HepG2 (cell line): Measurements from ENCODE around the gene XPO5. TPM values are rescaled to one million over a fixed set of nuclear protein-coding genes. Genes with fewer than 3 reads are reported as not detected.
A peak's percentile ranks its signal among the peaks of the same experiment; 100 is the strongest.

Experiments
- CCAR2 ChIP-seq: fragments of 200-400 bp; formaldehyde crosslinking; optimal IDR thresholded peaks from 2 replicates; pipeline ENCODE3; 2018; ENCODE audit warnings: low read depth, mild to moderate bottlenecking, low read length, moderate library complexity
- GFI1 ChIP-seq: sonication (generic); formaldehyde crosslinking; IDR thresholded peaks from 2 replicates; pipeline ENCODE4 v1.5.0; 2020; ENCODE audit warnings: missing genetic modification reagents, mild to moderate bottlenecking, borderline replicate concordance
- RARA ChIP-seq: IDR thresholded peaks from 2 replicates; pipeline ENCODE4 v1.6.1; 2016; ENCODE audit warnings: missing genetic modification reagents, missing compliant biosample characterization
- RBM39 ChIP-seq: fragments of 200-400 bp; formaldehyde crosslinking; IDR thresholded peaks from one replicate; pipeline ENCODE4 v1.6.1; 2018; ENCODE audit warnings: antibody characterized with exemption, mild to moderate bottlenecking, low read depth, low read length; ENCODE audit not compliant: poor library complexity, severe bottlenecking
- ZNF20 ChIP-seq: sonication (generic); formaldehyde crosslinking; IDR thresholded peaks from 2 replicates; pipeline ENCODE4 v1.4.0; 2020; ENCODE audit warnings: mild to moderate bottlenecking, moderate library complexity, missing genetic modification reagents
- ZNF570 ChIP-seq: sonication (generic); formaldehyde crosslinking; IDR thresholded peaks from 2 replicates; pipeline ENCODE4 v1.4.0; 2020; ENCODE audit warnings: mild to moderate bottlenecking, missing genetic modification reagents, borderline replicate concordance
- ZNF674 ChIP-seq: sonication (generic); formaldehyde crosslinking; IDR thresholded peaks from 2 replicates; pipeline ENCODE4 v1.5.0; 2020; ENCODE audit warnings: low read depth, mild to moderate bottlenecking, missing genetic modification reagents
- ZNF724P ChIP-seq: sonication (generic); formaldehyde crosslinking; IDR thresholded peaks from 2 replicates; pipeline ENCODE4 v1.8.0; 2022; ENCODE audit warnings: missing genetic modification reagents, borderline replicate concordance
- ZNF772 ChIP-seq: sonication (generic); formaldehyde crosslinking; IDR thresholded peaks from 2 replicates; pipeline ENCODE4 v1.5.0; 2020; ENCODE audit warnings: mild to moderate bottlenecking, missing genetic modification reagents
- ZNF777 ChIP-seq: sonication (generic); formaldehyde crosslinking; IDR thresholded peaks from 2 replicates; pipeline ENCODE4 v1.4.0; 2020; ENCODE audit warnings: missing genetic modification reagents
- polyA plus RNA-seq, 8 experiments: library from polyadenylated mRNA; depleted of rRNA in 3 of 8; stranded (reverse) in 7 of 8; unstranded in 1 of 8; fragments of >200 nt; fragmentation: Illumina TruSeq in 4 of 8; extraction: Trizol in 4 of 8; gene quantifications; 2 replicates each; pipeline versions ENCODE4 v1.2.1 to v1.2.3, GENCODE V29; 2011 to 2016; ENCODE audit warnings: low read depth in 4 of 8, missing spikeins in 1 of 8, mixed read lengths in 1 of 8; ENCODE audit not compliant: insufficient read depth in 1 of 8
- total RNA-seq, 5 experiments: library from RNA; depleted of rRNA; stranded (reverse); fragments of >200 nt; fragmentation: Illumina TruSeq; extraction: Trizol; gene quantifications; 2 replicates each; pipeline ENCODE4 v1.2.3, GENCODE V29; 2016; ENCODE audit warnings: low read depth in 1 of 5
- TF ChIP-seq, protein P1 (sequence below): sonication (generic); formaldehyde crosslinking; IDR thresholded peaks from 2 replicates; pipeline ENCODE4 v1.5.0; 2020; ENCODE audit warnings: mild to moderate bottlenecking, missing genetic modification reagents
- TF ChIP-seq, protein P2 (sequence below): IDR thresholded peaks from 2 replicates; pipeline ENCODE4 v1.6.1; 2016; ENCODE audit warnings: low read depth, control low read depth
- TF ChIP-seq, protein P3 (sequence below): sonication (generic); formaldehyde crosslinking; IDR thresholded peaks from 2 replicates; pipeline ENCODE4 v1.8.1; 2023; ENCODE audit warnings: mild to moderate bottlenecking, moderate library complexity, missing genetic modification reagents
- TF ChIP-seq, protein P4 (sequence below): sonication (generic); formaldehyde crosslinking; IDR thresholded peaks from 2 replicates; pipeline ENCODE4 v1.4.0; 2020; ENCODE audit warnings: missing genetic modification reagents, mild to moderate bottlenecking, borderline replicate concordance
- TF ChIP-seq, protein P5 (sequence below): sonication (generic); formaldehyde crosslinking; IDR thresholded peaks from 2 replicates; pipeline ENCODE4 v1.8.0; 2023; ENCODE audit warnings: mild to moderate bottlenecking, missing genetic modification reagents
- TF ChIP-seq, protein P6 (sequence below): sonication (generic); formaldehyde crosslinking; IDR thresholded peaks from 2 replicates; pipeline ENCODE4 v1.5.0; 2020; ENCODE audit warnings: mild to moderate bottlenecking, missing genetic modification reagents, moderate library complexity

Gene XPO5
- total and polyA plus RNA-seq, 2 of the 13 experiments (the other 11 are each of a cell fraction or from before 2014, with no cell fraction given): 52.2 to 68.0 TPM

DNA sequence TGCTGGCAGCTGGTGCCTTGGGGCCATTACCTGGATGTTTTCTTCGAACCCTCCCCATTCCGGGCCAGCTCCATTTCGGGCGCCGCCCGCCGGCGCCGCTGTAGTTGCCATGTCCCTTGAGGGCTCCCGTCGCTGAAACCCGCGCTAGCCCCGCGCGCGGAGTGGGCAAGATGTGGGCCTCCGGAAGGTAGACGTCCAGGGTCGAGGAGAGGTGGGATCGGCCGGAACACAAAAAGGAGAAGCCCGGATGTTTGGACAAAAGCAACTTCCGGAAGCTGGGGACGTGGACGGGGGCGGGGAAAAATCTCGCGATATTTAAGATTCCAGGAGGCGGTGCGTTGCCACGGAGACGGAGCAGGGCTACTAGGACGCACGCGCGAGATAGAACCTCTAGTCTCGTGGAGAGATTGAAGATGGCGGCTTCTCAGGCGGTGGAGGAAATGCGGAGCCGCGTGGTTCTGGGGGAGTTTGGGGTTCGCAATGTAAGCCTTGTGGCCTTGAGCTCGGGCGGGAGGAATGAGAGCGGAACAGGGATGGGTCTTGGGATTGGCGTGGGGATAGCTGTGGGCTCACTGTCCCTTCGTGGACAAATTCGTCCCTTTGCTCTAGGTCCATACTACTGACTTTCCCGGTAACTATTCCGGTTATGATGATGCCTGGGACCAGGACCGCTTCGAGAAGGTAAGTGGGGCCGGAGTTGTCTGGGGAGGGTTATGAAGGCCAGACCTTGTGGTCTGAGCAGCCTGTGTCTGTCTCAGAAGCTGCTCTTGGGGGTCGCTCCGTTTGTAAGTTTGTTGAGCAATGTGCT lies 58.9 kb downstream of the XPO5 start, which contains the start of the genes POLR1C and YIPF3 (continued):
- TF ChIP-seq, protein P1, sequence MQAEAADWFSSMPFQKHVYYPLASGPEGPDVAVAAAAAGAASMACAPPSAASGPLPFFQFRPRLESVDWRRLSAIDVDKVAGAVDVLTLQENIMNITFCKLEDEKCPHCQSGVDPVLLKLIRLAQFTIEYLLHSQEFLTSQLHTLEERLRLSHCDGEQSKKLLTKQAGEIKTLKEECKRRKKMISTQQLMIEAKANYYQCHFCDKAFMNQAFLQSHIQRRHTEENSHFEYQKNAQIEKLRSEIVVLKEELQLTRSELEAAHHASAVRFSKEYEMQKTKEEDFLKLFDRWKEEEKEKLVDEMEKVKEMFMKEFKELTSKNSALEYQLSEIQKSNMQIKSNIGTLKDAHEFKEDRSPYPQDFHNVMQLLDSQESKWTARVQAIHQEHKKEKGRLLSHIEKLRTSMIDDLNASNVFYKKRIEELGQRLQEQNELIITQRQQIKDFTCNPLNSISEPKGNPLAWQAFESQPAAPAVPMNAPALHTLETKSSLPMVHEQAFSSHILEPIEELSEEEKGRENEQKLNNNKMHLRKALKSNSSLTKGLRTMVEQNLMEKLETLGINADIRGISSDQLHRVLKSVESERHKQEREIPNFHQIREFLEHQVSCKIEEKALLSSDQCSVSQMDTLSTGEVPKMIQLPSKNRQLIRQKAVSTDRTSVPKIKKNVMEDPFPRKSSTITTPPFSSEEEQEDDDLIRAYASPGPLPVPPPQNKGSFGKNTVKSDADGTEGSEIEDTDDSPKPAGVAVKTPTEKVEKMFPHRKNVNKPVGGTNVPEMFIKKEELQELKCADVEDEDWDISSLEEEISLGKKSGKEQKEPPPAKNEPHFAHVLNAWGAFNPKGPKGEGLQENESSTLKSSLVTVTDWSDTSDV (CRISPR knock-in tag): no peak
- TF ChIP-seq, protein P2, sequence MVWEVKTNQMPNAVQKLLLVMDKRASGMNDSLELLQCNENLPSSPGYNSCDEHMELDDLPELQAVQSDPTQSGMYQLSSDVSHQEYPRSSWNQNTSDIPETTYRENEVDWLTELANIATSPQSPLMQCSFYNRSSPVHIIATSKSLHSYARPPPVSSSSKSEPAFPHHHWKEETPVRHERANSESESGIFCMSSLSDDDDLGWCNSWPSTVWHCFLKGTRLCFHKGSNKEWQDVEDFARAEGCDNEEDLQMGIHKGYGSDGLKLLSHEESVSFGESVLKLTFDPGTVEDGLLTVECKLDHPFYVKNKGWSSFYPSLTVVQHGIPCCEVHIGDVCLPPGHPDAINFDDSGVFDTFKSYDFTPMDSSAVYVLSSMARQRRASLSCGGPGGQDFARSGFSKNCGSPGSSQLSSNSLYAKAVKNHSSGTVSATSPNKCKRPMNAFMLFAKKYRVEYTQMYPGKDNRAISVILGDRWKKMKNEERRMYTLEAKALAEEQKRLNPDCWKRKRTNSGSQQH (CRISPR knock-in tag): peak; percentile 93
- TF ChIP-seq, protein P3, sequence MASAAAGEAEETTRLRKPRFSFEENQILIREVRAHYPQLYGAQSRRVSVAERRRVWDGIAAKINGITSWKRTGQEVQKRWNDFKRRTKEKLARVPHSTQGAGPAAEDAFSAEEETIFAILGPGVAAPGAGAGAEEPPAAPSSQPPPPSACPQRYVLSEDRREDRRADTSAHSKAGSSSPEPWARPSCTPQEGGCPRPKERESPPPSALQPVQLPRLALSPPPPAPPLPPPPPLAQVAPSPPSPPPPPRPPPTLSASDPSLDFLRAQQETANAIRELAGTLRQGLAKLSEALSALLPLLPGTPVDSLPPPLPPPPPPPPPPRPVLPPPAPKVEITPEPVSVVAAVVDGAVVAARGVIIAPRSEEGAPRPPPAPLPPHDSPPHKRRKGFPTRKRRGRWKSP (CRISPR knock-in tag): peak; percentile 41; the same call in 1 of the 2 replicates
- TF ChIP-seq CCAR2 (no peak), ZNF777 (CRISPR knock-in tag) (peak; percentile 84), ZNF570 (CRISPR knock-in tag) (no peak; the same call in 1 of the 2 replicates), ZNF674 (CRISPR knock-in tag) (peak; percentile 38; the same call in 1 of the 2 replicates), ZNF20 (CRISPR knock-in tag) (no peak; the same call in 1 of the 2 replicates), RARA (CRISPR knock-in tag) (peak; percentile 56), GFI1 (CRISPR knock-in tag) (peak; percentile 50; the same call in 1 of the 2 replicates), ZNF724P (CRISPR knock-in tag) (peak; percentile 43; the same call in 1 of the 2 replicates), RBM39 (peak; percentile 97), ZNF772 (CRISPR knock-in tag) (peak; percentile 49)
- TF ChIP-seq, protein P4, sequence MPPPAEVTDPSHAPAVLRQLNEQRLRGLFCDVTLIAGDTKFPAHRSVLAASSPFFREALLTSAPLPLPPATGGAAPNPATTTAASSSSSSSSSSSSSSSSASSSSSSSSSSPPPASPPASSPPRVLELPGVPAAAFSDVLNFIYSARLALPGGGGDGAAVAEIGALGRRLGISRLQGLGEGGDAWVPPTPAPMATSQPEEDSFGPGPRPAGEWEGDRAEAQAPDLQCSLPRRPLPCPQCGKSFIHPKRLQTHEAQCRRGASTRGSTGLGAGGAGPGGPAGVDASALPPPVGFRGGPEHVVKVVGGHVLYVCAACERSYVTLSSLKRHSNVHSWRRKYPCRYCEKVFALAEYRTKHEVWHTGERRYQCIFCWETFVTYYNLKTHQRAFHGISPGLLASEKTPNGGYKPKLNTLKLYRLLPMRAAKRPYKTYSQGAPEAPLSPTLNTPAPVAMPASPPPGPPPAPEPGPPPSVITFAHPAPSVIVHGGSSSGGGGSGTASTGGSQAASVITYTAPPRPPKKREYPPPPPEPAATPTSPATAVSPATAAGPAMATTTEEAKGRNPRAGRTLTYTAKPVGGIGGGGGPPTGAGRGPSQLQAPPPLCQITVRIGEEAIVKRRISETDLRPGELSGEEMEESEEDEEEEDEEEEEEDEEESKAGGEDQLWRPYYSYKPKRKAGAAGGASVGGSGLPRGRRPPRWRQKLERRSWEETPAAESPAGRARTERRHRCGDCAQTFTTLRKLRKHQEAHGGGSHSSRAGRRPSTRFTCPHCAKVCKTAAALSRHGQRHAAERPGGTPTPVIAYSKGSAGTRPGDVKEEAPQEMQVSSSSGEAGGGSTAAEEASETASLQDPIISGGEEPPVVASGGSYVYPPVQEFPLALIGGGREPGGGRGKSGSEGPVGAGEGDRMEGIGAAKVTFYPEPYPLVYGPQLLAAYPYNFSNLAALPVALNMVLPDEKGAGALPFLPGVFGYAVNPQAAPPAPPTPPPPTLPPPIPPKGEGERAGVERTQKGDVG (CRISPR knock-in tag): no peak; the same call in 1 of the 2 replicates
- TF ChIP-seq, protein P5, sequence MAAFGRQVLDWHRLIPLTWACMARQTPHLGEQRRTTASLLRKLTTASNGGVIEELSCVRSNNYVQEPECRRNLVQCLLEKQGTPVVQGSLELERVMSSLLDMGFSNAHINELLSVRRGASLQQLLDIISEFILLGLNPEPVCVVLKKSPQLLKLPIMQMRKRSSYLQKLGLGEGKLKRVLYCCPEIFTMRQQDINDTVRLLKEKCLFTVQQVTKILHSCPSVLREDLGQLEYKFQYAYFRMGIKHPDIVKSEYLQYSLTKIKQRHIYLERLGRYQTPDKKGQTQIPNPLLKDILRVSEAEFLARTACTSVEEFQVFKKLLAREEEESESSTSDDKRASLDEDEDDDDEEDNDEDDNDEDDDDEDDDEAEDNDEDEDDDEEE (CRISPR knock-in tag): no peak; the same call in 1 of the 2 replicates
- TF ChIP-seq, protein P6, sequence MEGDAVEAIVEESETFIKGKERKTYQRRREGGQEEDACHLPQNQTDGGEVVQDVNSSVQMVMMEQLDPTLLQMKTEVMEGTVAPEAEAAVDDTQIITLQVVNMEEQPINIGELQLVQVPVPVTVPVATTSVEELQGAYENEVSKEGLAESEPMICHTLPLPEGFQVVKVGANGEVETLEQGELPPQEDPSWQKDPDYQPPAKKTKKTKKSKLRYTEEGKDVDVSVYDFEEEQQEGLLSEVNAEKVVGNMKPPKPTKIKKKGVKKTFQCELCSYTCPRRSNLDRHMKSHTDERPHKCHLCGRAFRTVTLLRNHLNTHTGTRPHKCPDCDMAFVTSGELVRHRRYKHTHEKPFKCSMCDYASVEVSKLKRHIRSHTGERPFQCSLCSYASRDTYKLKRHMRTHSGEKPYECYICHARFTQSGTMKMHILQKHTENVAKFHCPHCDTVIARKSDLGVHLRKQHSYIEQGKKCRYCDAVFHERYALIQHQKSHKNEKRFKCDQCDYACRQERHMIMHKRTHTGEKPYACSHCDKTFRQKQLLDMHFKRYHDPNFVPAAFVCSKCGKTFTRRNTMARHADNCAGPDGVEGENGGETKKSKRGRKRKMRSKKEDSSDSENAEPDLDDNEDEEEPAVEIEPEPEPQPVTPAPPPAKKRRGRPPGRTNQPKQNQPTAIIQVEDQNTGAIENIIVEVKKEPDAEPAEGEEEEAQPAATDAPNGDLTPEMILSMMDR (CRISPR knock-in tag): no peak
